Femur (tissue), 1 donor: ENCODE results near the gene GAL.
"Not testable (repeated sequence)": the region's sequence is repeated elsewhere in the genome, so short reads cannot be mapped to it uniquely, and the experiment has no call there.

Experiments
- DNase-seq: peaks from one replicate; pipeline ENCODE4 v3.0.0-alpha.2; 2017

The GAL gene

DNA sequence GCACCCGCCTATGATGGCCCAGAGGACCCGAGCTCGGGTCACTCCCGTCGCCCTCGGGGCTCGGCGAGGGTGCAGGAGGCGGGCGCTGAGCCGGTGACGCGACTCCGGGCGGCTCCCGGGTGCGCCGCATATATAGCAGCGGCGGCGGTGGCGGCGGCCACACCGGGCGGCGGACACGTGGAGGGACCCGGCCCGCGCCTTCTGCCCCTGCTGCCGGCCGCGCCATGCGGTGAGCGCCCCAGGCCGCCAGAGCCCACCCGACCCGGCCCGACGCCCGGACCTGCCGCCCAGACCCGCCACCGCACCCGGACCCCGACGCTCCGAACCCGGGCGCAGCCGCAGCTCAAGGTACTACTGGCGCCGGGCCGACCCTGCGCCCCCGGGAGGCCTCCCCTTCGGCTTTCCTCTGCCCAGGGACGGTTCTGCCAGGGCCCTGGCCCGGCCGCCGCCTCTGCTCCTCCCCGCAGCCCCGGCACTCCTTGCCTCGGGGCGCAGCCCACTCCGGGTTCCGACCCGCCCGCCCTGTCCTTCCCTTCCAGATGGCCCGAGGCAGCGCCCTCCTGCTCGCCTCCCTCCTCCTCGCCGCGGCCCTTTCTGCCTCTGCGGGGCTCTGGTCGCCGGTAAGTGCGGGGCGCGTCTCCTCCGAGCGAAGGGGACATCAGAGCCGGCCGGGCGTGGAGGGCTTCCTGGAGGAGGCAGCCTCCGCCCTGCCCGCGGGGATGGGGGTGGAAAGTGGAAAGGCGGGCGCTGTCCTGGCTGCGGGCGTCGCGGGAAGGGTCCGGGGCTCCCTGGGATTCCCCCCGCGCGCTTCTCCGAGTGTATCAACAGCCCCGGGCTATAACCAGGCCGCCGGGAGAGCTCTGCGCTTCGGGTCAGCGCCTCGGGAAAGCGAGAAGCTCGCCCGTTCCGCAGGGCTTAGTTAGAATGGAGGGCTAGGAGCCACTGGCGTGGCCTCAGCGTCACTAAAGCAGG, at the start of gene GAL:
Gene GAL, plus strand, starts transcription at position 160 of the 972 bp plus-strand sequence. Its CDS starts 380 bp downstream, at position 540.
- no peak for DNase-seq

DNA sequence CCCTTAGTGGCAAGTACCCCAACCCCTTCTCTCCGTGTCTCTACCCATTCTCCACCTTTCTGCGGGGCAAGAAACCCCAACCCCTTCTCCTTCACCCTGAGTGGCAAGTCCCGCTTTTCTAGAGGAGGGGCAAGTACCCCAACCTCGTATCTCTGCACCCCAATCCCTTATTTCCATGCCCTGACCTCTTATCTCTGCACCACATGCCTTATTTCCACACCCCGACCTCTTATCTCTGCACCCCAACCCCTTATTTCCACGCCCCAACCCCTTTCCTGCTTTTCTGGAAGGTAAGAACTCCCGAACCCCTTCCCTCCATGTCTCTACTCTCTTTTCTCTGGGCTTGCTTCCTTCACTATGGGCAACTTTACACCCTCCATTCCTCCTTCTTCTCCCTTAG, 49.7 kb upstream of the GAL start:
- not testable (repeated sequence) for DNase-seq

DNA sequence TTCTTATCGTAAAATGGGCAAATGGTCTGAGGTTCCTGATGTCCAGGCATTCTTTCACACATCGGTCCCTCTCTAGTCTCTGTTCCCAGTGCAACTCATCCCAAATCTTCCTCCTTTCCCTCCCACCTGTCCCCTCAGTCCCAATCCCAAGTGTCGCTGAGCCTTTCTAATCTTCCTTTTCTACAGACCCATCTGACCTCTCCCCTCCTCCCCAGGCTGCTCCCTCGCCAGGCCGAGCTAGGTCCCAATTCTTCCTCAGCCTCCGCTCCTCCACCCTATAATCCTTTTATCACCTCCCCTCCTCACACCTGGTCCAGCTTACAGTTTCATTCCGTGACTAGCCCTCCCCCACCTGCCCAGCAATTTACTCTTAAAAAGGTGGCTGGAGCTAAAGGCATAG, 49.2 kb upstream of the GAL start:
- not testable (repeated sequence) for DNase-seq

- not testable (repeated sequence) for DNase-seq
Observed at GRCh38 chr11:68635883-68636282, 48.5 kb upstream of the GAL start.

GRCh38 chr11:68639322-68639721, 45.0 kb upstream of the GAL start:
- DNase-seq, result not testable (repeated sequence)

- DNase-seq, result no peak
Observed at GRCh38 chr11:68641880-68642279, 42.5 kb upstream of the GAL start.

DNA sequence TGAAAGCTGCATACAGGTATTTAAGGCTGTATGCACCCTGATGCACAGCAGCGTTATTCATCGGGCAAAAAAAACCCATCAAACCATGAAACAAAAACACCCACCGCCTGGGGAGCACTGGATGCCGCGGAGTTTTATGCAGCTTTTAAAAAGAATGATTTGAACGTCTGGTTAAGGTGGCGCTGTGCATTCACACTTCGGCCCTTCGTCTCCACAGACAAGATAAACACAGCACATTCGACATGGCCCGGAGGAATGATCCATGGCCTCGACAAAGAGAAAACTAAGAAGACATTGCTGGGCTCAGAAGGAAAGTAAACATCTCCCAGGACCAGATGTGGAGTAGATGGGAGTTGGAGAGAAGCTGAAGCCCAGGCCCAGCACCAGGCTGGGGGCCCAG, 40.8 kb upstream of the GAL start:
- no peak for DNase-seq

GRCh38 chr11:68646832-68647231, 37.5 kb upstream of the GAL start:
- DNase-seq, result no peak

DNA sequence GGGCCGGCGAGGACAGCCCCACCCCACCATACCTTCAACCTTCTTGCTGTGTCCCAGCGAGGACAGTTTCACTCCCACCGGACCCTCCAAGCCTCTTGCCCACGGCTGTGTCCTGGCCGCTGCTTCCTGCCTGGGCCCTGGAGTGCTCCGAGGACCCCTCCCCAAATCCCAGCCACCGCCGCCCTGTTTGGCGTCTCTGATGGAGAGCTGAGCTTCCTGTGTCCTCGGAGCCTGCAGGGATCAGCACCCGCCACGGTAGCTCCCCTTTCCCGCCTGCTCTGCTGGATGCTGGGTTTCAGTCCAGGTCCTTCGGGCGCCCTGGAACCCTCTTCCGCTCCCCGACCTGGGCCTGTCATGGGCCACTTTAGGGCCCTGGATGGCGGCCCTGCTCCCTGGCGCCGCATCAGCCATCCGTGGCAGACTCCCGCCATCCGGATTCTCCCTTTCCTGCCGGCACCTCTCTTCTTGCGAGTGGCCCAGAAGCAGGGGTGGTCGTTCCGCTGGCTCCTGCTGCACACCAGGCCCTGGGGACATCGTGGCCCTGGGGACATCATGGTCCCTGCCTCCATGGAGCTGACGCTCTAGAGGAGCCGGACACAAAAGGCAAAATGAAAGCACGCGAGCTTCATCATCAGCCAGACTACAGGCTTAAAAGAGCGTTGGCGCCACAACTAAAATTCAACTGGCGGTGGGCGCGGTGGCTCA, 34.3 kb upstream of the GAL start:
- no peak for DNase-seq

- no peak for DNase-seq
Observed at GRCh38 chr11:68650801-68651200, 33.5 kb upstream of the GAL start.

DNA sequence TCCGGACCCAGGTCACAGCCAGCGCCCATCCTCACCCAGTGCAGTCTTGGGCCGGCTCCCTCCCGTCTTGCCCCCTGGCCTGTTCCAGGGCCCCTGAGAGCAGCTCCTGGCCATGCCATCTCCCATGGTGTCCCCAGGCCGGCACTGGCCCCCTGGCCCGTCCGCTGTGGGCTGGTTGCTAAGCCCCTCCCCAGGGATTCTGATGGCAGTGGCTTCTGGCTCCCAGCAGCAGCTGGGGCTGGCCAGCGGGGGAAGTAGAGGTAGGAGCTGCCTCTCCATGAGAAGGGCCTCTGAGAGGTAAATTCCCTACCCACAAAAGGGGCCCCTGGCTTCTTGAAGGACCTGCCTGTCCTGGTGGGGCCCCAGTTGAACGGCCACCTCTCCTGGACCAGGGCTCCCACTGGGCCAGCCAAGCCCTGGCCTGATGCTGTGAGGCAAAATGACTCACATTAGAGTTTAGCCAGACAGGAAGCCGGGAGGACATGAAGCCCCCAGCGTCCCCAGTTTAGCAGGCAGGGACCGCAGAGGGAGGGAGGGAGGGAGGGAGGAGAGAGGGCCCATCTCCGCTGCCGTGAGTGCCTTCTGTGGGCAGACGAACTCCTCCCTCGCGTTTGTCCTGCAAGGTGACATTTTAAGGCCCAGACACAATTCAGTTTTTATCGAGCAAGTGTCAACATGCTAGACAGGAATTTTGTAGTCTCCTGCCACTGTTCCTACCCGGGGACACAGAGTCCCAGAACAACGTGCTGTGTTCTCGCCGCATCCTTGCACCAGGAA, 32.9 kb upstream of the GAL start:
- no peak for DNase-seq

GRCh38 chr11:68651985-68652682, 32.2 kb upstream of the GAL start:
- DNase-seq, result no peak

- no peak for DNase-seq
Observed at GRCh38 chr11:68652683-68653156, 31.6 kb upstream of the GAL start.

GRCh38 chr11:68653486-68654430, 30.6 kb upstream of the GAL start:
- DNase-seq, result no peak

- no peak for DNase-seq
Observed at GRCh38 chr11:68654978-68655377, 29.4 kb upstream of the GAL start.

DNA sequence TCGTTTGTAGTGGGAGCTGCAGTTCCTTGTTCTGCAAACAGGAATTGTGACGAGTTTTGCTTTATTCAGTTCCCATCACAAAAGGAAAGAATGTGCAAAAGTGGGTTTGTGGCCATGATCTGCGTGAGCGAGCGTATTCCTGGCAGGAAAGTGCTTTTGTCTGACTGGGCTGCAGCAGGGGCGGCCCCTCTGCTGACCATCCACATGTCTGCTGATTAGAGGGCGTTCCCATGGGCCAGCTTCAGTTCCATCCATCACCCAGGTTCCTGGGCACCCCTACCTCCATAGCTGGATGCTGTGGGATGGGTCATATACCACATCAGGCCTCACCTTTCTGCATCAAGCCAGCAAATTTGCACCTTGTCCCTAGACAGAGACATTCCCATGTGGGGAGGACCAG, 28.9 kb upstream of the GAL start:
- DNase-seq, result no peak

GRCh38 chr11:68655806-68656205, 28.5 kb upstream of the GAL start:
- DNase-seq, result no peak

DNA sequence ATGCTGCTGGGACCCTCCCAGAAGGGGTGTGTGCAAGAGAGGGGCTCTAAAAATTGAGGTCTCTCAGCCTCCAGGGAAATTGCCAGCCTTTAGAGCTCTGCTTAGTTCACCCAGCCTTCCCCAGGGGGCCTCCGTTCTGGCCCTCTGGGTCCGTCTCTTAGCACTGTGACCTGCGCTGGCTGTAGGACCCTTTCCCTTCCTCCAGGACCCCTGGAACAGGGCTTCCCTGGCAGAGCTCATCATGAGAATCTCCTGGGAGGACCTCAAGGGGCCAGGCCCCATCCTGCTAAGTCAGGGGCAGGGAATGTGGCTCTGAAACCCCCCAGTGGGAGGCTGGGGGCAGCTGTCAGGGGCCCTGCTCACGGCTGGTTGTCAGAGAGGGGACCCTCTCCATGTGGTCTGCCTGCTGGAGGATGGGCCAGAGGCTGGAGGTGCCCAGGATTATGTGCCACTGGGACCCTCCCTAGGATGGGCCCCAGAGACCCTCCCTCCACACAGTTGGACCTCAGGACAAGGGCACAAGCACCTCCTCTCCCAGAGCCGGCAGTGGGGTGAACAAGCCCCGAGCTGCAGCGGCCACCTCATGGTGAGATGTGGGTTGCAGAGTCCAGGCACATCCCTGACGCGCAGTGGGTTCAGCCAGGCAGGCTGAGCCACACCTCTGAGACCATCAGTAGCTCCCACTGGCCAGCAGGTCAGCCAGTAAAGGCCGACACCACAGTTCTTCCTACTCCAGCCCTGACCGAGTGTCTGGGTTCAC, 27.1 kb upstream of the GAL start:
- no peak for DNase-seq

DNA sequence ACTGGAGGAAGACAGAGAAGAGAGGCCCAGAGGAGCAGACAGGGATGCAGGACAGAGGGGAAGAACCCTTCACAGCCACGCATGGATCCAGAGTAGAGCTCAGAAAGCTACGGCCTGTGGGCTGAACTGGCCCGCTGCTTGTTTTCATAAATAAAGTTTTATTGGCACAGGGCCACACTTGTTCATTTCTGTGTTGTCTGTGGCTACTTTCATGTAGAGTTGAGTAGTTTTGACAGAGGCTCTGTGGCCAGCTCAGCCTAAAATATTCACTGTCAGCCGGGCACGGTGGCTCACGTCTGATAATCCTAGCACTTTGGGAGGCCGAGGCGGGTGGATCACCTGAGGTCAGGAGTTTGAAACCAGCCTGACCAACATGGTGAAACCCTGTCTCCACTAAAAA, 26.2 kb upstream of the GAL start:
- no peak for DNase-seq

- DNase-seq, result no peak
Observed at GRCh38 chr11:68658661-68659060, 25.7 kb upstream of the GAL start.
